Naive thymus-derived CD4-positive, alpha-beta T cell (primary cell): ENCODE results near the gene CCDC57. TPM values are rescaled to one million over a fixed set of nuclear protein-coding genes. Genes with fewer than 3 reads are reported as not detected.
A peak's percentile ranks its signal among the peaks of the same experiment; 100 is the strongest.

Experiments used
- ATAC-seq: fragments of 150-1000 bp; cut with Tn5 transposase; 2 replicates; pipeline ENCODE4 v1.10.0; 2021; ENCODE audit warnings: mild to moderate bottlenecking, moderate library complexity
- CTCF ChIA-PET: fragments of 350-600 bp; sonication (Branson Sonifier 250); formaldehyde crosslinking; loops from one replicate; lab custom pipeline; 2021; ENCODE audit warnings: antibody characterized with exemption; lab: Charles Lee
- POLR2A ChIA-PET: fragments of 350-600 bp; sonication (Branson Sonifier 250); formaldehyde crosslinking; loops from one replicate; lab custom pipeline; 2021; ENCODE audit warnings: antibody characterized with exemption, inconsistent platforms; lab: Charles Lee
- DNase-seq, 9 donors: peaks; one replicate each; pipeline versions ENCODE4 v3.0.0 to v3.0.0-alpha.2; 2020 to 2022; ENCODE audit warnings: mixed read lengths in 1 of 9
- H3K27ac ChIP-seq: one replicate; pipeline ENCODE4 v1.7.0; 2013; ENCODE audit warnings: mild to moderate bottlenecking, low read depth, low read length, moderate library complexity
- H3K27me3 ChIP-seq, 2 donors: one replicate each; pipeline ENCODE4 v1.7.0; 2013; ENCODE audit warnings: low read length in 2 of 2, mild to moderate bottlenecking in 2 of 2, moderate library complexity in 2 of 2; ENCODE audit not compliant: control insufficient read depth in 2 of 2, insufficient read depth in 2 of 2
- H3K36me3 ChIP-seq, 3 experiments: 1 replicate in 2 of 3; 2 replicates in 1 of 3; pipeline ENCODE4 v1.7.0; 2013; ENCODE audit warnings: low read length in 3 of 3, mild to moderate bottlenecking in 3 of 3, moderate library complexity in 1 of 3; ENCODE audit not compliant: insufficient read depth in 3 of 3, control insufficient read depth in 2 of 3
- H3K4me1 ChIP-seq, 2 donors: one replicate each; pipeline ENCODE4 v1.7.0; 2013; ENCODE audit warnings: low read length in 2 of 2, mild to moderate bottlenecking in 2 of 2, moderate library complexity in 1 of 2; ENCODE audit not compliant: control insufficient read depth in 2 of 2, insufficient read depth in 2 of 2
- H3K4me3 ChIP-seq: 2 replicates; pipeline ENCODE4 v1.7.0; 2013; ENCODE audit warnings: mild to moderate bottlenecking, low read length
- H3K9me3 ChIP-seq, 3 experiments: 1 replicate in 2 of 3; 2 replicates in 1 of 3; pipeline ENCODE4 v1.7.0; 2013; ENCODE audit warnings: low read length in 3 of 3; ENCODE audit not compliant: control insufficient read depth in 2 of 3
- H3K27ac Mint-ChIP-seq, 9 donors: one replicate each; pipeline ENCODE4 v1.8.0; 2020 to 2022; ENCODE audit warnings: mixed read lengths in 9 of 9, mild to moderate bottlenecking in 8 of 9, moderate library complexity in 5 of 9, inconsistent platforms in 2 of 9
- H3K27me3 Mint-ChIP-seq, 5 donors: one replicate each; pipeline ENCODE4 v1.8.0; 2021 to 2022; ENCODE audit warnings: mixed read lengths in 5 of 5, mild to moderate bottlenecking in 1 of 5
- H3K36me3 Mint-ChIP-seq, 5 donors: one replicate each; pipeline ENCODE4 v1.8.0; 2020 to 2022; ENCODE audit warnings: mixed read lengths in 5 of 5, mild to moderate bottlenecking in 3 of 5, inconsistent platforms in 1 of 5
- H3K4me1 Mint-ChIP-seq, 7 donors: one replicate each; pipeline ENCODE4 v1.8.0; 2020 to 2022; ENCODE audit warnings: mixed read lengths in 7 of 7, mild to moderate bottlenecking in 3 of 7, inconsistent platforms in 1 of 7
- H3K4me3 Mint-ChIP-seq, 10 donors: one replicate each; pipeline ENCODE4 v1.8.0; 2020 to 2022; ENCODE audit warnings: mild to moderate bottlenecking in 10 of 10, mixed read lengths in 10 of 10, moderate library complexity in 6 of 10, inconsistent platforms in 2 of 10
- H3K9me3 Mint-ChIP-seq, 11 donors: one replicate each; pipeline ENCODE4 v1.8.0; 2020 to 2022; ENCODE audit warnings: mixed read lengths in 11 of 11, mild to moderate bottlenecking in 4 of 11, inconsistent platforms in 1 of 11, moderate library complexity in 1 of 11
- intact Hi-C, 2 donors: fragments of 100-400 bp; cut with micrococcal nuclease; formaldehyde crosslinking; loops; one replicate each; pipeline ENCODE4 v1.15.1; 2023
- polyA plus RNA-seq, 2 donors: library from polyadenylated mRNA; unstranded; fragments of 300-500 nt; fragmentation: Illumina TruSeq; gene quantifications; one replicate each; pipeline ENCODE4 v1.2.3, GENCODE V29; 2021
- total RNA-seq, 6 experiments: library from RNA in 5 of 6; stranded (reverse) in 5 of 6; gene quantifications; 1 replicate in 5 of 6; 2 replicates in 1 of 6; pipeline ENCODE4 v1.2.3 and lab custom pipeline; 2021 to 2026

The CCDC57 gene
- total and polyA plus RNA-seq, 7 experiments from 2014 or later = 32.1 to 127 (median 92.1) TPM

GRCh38 chr17:82187500-82187899 lies 25.1 kb downstream of the CCDC57 start:
- CTCF ChIA-PET = no interaction called here
- DNase-seq = no peak
- no peaks in the 10 kb centered on the region for H3K9me3 ChIP-seq
- POLR2A ChIA-PET = no interaction called here
- H3K4me3 ChIP-seq = no peak overlapping the region
- intact Hi-C loops = no loop called here
- Mint-ChIP-seq H3K9me3 (no peaks in the 10 kb centered on the region), H3K4me3 (no peak overlapping the region), H3K27me3 (no peaks in the 10 kb centered on the region), H3K36me3 (peaks cover 0 to 36% (median 17%) of the 10 kb centered on the region in 5 donors), H3K27ac (no peak overlapping the region), H3K4me1 (no peaks in the 10 kb centered on the region)
- H3K4me1 ChIP-seq = no peaks in the 10 kb centered on the region
- no peak overlapping the region for H3K27ac ChIP-seq
- H3K27me3 ChIP-seq = no peaks in the 10 kb centered on the region
- H3K36me3 ChIP-seq = peaks cover 0 to 40% (median 0%) of the 10 kb centered on the region in 3 experiments
- no peak for ATAC-seq

DNA sequence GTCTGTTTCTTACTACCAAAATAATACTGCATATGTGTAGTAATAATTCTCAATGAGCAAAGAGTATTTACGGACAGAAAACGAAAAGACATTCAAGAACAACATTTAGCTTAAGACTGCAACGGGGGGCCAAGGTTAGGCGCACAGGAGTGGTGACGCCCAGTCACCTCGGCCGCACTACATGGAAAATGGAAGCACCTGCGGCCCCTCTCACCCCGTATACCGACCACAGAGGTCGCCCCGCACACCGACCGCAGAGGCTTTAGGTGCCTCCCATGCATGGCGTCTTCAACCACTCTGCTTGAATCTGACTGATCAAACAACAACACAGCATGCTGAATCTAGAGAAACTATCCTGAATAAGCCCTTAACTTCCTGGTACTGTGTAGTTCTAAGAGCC lies 26.4 kb downstream of the CCDC57 start:
- Mint-ChIP-seq H3K36me3 (peaks cover 4 to 34% (median 19%) of the 10 kb centered on the region in 5 donors), H3K4me1 (no peaks in the 10 kb centered on the region), H3K9me3 (no peaks in the 10 kb centered on the region), H3K27ac (peak overlapping the region in 1 of 9 donors; percentile 12), H3K27me3 (no peaks in the 10 kb centered on the region), H3K4me3 (no peak overlapping the region)
- ChIA-PET CTCF (interaction anchor here (0.7 kb wide), 1 partner anchor 50 kb away, joined by 3 read pairs; no protein-coding TSS in a partner anchor), POLR2A (interaction anchor here (0.7 kb wide), 1 partner anchor 97 kb away, joined by 3 read pairs; no protein-coding TSS in a partner anchor)
- DNase-seq (no peak), ATAC-seq (no peak)
- H3K36me3 ChIP-seq = peaks cover 0 to 33% (median 0%) of the 10 kb centered on the region in 3 experiments
- no peaks in the 10 kb centered on the region for H3K27me3 ChIP-seq
- no peak overlapping the region for H3K27ac ChIP-seq
- intact Hi-C loops = no loop called here
- no peaks in the 10 kb centered on the region for H3K9me3 ChIP-seq
- H3K4me1 ChIP-seq = no peaks in the 10 kb centered on the region
- H3K4me3 ChIP-seq = no peak overlapping the region

- ATAC-seq = no peak
- Mint-ChIP-seq H3K36me3 (peaks cover 4 to 40% (median 18%) of the 10 kb centered on the region in 5 donors), H3K9me3 (no peaks in the 10 kb centered on the region), H3K4me3 (no peak overlapping the region), H3K4me1 (no peaks in the 10 kb centered on the region), H3K27ac (no peak overlapping the region), H3K27me3 (no peaks in the 10 kb centered on the region)
- Histone ChIP-seq H3K9me3 (no peaks in the 10 kb centered on the region), H3K36me3 (peaks cover 0 to 38% (median 0%) of the 10 kb centered on the region in 3 experiments), H3K4me1 (no peaks in the 10 kb centered on the region), H3K27ac (no peak overlapping the region), H3K27me3 (no peaks in the 10 kb centered on the region), H3K4me3 (no peak overlapping the region)
- CTCF ChIA-PET = no interaction called here
- POLR2A ChIA-PET = no interaction called here
- intact Hi-C loops = no loop called here
- DNase-seq = no peak
Observed at GRCh38 chr17:82184761-82185160, 27.9 kb downstream of the CCDC57 start.

- Histone ChIP-seq H3K27me3 (no peaks in the 10 kb centered on the region), H3K36me3 (peaks cover 0 to 45% (median 0%) of the 10 kb centered on the region in 3 experiments), H3K4me3 (no peak overlapping the region), H3K4me1 (no peaks in the 10 kb centered on the region), H3K27ac (no peak overlapping the region), H3K9me3 (no peaks in the 10 kb centered on the region)
- no peak for ATAC-seq
- no peak for DNase-seq
- H3K27ac Mint-ChIP-seq = no peak overlapping the region
- no peaks in the 10 kb centered on the region for H3K9me3 Mint-ChIP-seq
- H3K36me3 Mint-ChIP-seq = peaks cover 8 to 44% (median 18%) of the 10 kb centered on the region in 5 donors
- intact Hi-C loops = no loop called here
- no peaks in the 10 kb centered on the region for H3K27me3 Mint-ChIP-seq
- no peak overlapping the region for H3K4me3 Mint-ChIP-seq
- ChIA-PET CTCF (interaction anchor here (1.0 kb wide), 1 partner anchor 55 kb away, joined by 3 read pairs; no protein-coding TSS in a partner anchor), POLR2A (interaction anchor here (0.6 to 0.8 kb wide), 2 partner anchors 9 to 24 kb away, joined by 3 to 4 read pairs; no protein-coding TSS in a partner anchor)
- H3K4me1 Mint-ChIP-seq = no peaks in the 10 kb centered on the region
Observed at GRCh38 chr17:82180776-82181528, 31.7 kb downstream of the CCDC57 start.

DNA sequence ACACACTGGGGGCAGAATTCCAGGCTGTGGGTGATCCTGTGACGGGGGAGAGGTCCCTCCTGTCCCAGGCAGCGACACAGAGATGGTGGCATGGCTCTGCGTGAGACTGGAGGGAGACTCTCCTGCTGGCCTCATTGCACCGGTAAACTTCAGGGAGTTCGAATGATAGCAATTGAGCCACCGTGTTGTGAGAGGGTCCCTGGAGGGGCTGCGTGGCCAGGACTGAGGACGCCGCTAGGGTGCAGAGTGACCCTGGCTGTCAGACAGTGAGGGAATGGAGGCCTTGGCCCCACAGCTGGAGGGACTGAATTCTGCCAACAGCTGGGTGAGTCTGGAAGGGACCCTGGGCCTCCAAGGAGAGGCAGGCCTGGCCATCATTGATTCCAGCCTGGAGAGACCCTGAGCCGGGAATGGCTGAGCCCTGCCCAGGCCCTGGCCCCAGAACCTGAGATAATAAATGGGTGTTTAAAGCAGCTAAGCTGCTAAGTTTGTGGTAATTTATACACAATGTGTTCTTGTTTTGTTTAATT lies 32.6 kb downstream of the CCDC57 start:
- Histone ChIP-seq H3K27me3 (no peaks in the 10 kb centered on the region), H3K9me3 (no peaks in the 10 kb centered on the region), H3K4me3 (no peak overlapping the region), H3K36me3 (peaks cover 0 to 42% (median 0%) of the 10 kb centered on the region in 3 experiments), H3K27ac (no peak overlapping the region), H3K4me1 (no peaks in the 10 kb centered on the region)
- Mint-ChIP-seq H3K27me3 (no peaks in the 10 kb centered on the region), H3K9me3 (no peaks in the 10 kb centered on the region), H3K36me3 (peaks cover 8 to 46% (median 18%) of the 10 kb centered on the region in 5 donors), H3K4me1 (no peaks in the 10 kb centered on the region), H3K27ac (no peak overlapping the region), H3K4me3 (no peak overlapping the region)
- ChIA-PET CTCF (no interaction called here), POLR2A (no interaction called here)
- ATAC-seq (no peak), DNase-seq (no peak)
- intact Hi-C loops = no loop called here

- peaks cover 8 to 46% (median 23%) of the 10 kb centered on the region in 5 donors for H3K36me3 Mint-ChIP-seq
- no peak overlapping the region for H3K27ac Mint-ChIP-seq
Observed at GRCh38 chr17:82179412-82179811, 33.2 kb downstream of the CCDC57 start.

More at GRCh38 chr17:82179412-82179811, 33.2 kb downstream of the CCDC57 start:
- ChIA-PET POLR2A (no interaction called here), CTCF (no interaction called here)
- no peaks in the 10 kb centered on the region for H3K27me3 Mint-ChIP-seq
- Histone ChIP-seq H3K36me3 (peaks cover 0 to 41% (median 0%) of the 10 kb centered on the region in 3 experiments), H3K27ac (no peak overlapping the region), H3K4me1 (no peaks in the 10 kb centered on the region), H3K27me3 (no peaks in the 10 kb centered on the region), H3K9me3 (no peaks in the 10 kb centered on the region), H3K4me3 (no peak overlapping the region)
- ATAC-seq (no peak), DNase-seq (no peak)
- H3K4me1 Mint-ChIP-seq = no peaks in the 10 kb centered on the region
- intact Hi-C loops = no loop called here
- no peaks in the 10 kb centered on the region for H3K9me3 Mint-ChIP-seq
- H3K4me3 Mint-ChIP-seq = no peak overlapping the region
